ENCODE measurements around the gene GBP2.

GBP2 gene

DNA sequence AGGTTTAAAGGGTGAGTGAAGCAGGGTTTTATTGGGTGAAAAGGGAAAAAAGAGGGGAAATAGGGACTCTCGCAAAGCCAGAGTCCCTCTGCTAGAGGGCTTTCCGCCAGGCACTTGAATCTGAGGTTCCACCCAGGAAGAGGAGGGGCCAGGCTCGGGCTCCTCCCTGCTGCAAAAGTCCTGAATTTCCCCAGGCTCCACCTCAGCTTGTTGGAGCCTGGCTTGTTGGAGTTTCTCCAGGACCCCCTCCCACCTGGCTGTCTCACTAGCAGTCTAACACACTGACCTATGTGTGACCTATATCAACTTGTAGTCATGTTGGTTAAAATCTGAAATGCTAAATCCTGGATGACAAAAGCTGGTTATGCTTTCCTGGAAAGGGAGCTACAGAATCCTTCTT lies 25.5 kb downstream of the GBP2 start (continued):
- TF ChIP-seq SNAI2 (CRISPR knock-in tag; IDR thresholded peaks at IDR 0.05) (no peak), PPARA (CRISPR knock-in tag; IDR thresholded peaks at IDR 0.05; ENCODE audit: borderline replicate concordance) (no peak)

GRCh38 chr1:89098857-89099256 lies 27.1 kb downstream of the GBP2 start:
- ATAC-seq = no peak

GRCh38 chr1:89095737-89096136 lies 30.2 kb downstream of the GBP2 start:
- TF ChIP-seq ZNF565 (CRISPR knock-in tag; conservative IDR thresholded peaks at IDR 0.05; ENCODE audit: low read depth) (no peak), ZC3H10 (CRISPR knock-in tag; IDR thresholded peaks at IDR 0.05) (no peak), ZNF8 (CRISPR knock-in tag; IDR thresholded peaks at IDR 0.05) (no peak), CSRNP3 (CRISPR knock-in tag; IDR thresholded peaks at IDR 0.05) (no peak), ZNF70 (CRISPR knock-in tag; IDR thresholded peaks at IDR 0.05) (no peak), ZFP30 (CRISPR knock-in tag; IDR thresholded peaks at IDR 0.05) (no peak), CSDC2 (CRISPR knock-in tag; IDR thresholded peaks at IDR 0.05) (no peak)
- TF ChIP-seq, protein P1, sequence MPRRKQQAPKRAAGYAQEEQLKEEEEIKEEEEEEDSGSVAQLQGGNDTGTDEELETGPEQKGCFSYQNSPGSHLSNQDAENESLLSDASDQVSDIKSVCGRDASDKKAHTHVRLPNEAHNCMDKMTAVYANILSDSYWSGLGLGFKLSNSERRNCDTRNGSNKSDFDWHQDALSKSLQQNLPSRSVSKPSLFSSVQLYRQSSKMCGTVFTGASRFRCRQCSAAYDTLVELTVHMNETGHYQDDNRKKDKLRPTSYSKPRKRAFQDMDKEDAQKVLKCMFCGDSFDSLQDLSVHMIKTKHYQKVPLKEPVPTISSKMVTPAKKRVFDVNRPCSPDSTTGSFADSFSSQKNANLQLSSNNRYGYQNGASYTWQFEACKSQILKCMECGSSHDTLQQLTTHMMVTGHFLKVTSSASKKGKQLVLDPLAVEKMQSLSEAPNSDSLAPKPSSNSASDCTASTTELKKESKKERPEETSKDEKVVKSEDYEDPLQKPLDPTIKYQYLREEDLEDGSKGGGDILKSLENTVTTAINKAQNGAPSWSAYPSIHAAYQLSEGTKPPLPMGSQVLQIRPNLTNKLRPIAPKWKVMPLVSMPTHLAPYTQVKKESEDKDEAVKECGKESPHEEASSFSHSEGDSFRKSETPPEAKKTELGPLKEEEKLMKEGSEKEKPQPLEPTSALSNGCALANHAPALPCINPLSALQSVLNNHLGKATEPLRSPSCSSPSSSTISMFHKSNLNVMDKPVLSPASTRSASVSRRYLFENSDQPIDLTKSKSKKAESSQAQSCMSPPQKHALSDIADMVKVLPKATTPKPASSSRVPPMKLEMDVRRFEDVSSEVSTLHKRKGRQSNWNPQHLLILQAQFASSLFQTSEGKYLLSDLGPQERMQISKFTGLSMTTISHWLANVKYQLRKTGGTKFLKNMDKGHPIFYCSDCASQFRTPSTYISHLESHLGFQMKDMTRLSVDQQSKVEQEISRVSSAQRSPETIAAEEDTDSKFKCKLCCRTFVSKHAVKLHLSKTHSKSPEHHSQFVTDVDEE (CRISPR knock-in tag; IDR thresholded peaks at IDR 0.05) = no peak
- TF ChIP-seq, protein P2, sequence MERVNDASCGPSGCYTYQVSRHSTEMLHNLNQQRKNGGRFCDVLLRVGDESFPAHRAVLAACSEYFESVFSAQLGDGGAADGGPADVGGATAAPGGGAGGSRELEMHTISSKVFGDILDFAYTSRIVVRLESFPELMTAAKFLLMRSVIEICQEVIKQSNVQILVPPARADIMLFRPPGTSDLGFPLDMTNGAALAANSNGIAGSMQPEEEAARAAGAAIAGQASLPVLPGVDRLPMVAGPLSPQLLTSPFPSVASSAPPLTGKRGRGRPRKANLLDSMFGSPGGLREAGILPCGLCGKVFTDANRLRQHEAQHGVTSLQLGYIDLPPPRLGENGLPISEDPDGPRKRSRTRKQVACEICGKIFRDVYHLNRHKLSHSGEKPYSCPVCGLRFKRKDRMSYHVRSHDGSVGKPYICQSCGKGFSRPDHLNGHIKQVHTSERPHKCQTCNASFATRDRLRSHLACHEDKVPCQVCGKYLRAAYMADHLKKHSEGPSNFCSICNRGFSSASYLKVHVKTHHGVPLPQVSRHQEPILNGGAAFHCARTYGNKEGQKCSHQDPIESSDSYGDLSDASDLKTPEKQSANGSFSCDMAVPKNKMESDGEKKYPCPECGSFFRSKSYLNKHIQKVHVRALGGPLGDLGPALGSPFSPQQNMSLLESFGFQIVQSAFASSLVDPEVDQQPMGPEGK (CRISPR knock-in tag; IDR thresholded peaks at IDR 0.05; ENCODE audit: borderline replicate concordance) = no peak
- TF ChIP-seq, protein P3, sequence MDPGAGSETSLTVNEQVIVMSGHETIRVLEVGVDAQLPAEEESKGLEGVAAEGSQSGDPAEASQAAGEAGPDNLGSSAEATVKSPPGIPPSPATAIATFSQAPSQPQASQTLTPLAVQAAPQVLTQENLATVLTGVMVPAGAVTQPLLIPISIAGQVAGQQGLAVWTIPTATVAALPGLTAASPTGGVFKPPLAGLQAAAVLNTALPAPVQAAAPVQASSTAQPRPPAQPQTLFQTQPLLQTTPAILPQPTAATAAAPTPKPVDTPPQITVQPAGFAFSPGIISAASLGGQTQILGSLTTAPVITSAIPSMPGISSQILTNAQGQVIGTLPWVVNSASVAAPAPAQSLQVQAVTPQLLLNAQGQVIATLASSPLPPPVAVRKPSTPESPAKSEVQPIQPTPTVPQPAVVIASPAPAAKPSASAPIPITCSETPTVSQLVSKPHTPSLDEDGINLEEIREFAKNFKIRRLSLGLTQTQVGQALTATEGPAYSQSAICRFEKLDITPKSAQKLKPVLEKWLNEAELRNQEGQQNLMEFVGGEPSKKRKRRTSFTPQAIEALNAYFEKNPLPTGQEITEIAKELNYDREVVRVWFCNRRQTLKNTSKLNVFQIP (CRISPR knock-in tag; IDR thresholded peaks at IDR 0.05; ENCODE audit: borderline replicate concordance, low read depth) = no peak

More at GRCh38 chr1:89098857-89099256, 27.1 kb downstream of the GBP2 start:
- TF ChIP-seq OSR1 (CRISPR knock-in tag; IDR thresholded peaks at IDR 0.05) = no peak
- TF ChIP-seq TCF4 (CRISPR knock-in tag; IDR thresholded peaks at IDR 0.05; ENCODE audit: borderline replicate concordance) = no peak
- no peak for TF ChIP-seq CSDC2 (CRISPR knock-in tag; IDR thresholded peaks at IDR 0.05)
- TF ChIP-seq SNAI2 (CRISPR knock-in tag; IDR thresholded peaks at IDR 0.05) = no peak
- TF ChIP-seq, protein P1 (CRISPR knock-in tag; IDR thresholded peaks at IDR 0.05) = no peak
- TF ChIP-seq ZFP3 (CRISPR knock-in tag; IDR thresholded peaks at IDR 0.05) = no peak
- TF ChIP-seq PPARA (CRISPR knock-in tag; IDR thresholded peaks at IDR 0.05; ENCODE audit: borderline replicate concordance) = no peak
- TF ChIP-seq, protein P3 (CRISPR knock-in tag; IDR thresholded peaks at IDR 0.05; ENCODE audit: borderline replicate concordance, low read depth) = no peak
- TF ChIP-seq, protein P2 (CRISPR knock-in tag; IDR thresholded peaks at IDR 0.05; ENCODE audit: borderline replicate concordance) = no peak
- no peak for TF ChIP-seq ZNF70 (CRISPR knock-in tag; IDR thresholded peaks at IDR 0.05)
- TF ChIP-seq TOX (CRISPR knock-in tag; IDR thresholded peaks at IDR 0.05; ENCODE audit: borderline replicate concordance) = no peak

More at GRCh38 chr1:89095737-89096136, 30.2 kb downstream of the GBP2 start:
- ATAC-seq = no peak

Data from SK-N-SH treated with all-trans-retinoic acid at 6 μM for 48 hours (cell line).